Heart right ventricle (tissue), 16 donors: ENCODE data around the gene SHROOM3. TPM values are rescaled to one million over a fixed set of nuclear protein-coding genes. Genes with fewer than 3 reads are reported as not detected.
A peak's percentile ranks its signal among the peaks of the same experiment; 100 is the strongest.

Source experiments
- ATAC-seq, 8 donors: fragments of 200-7000 bp; cut with Tn5 transposase; one replicate each; pipeline ENCODE4 v1.9.1; 2020; ENCODE audit warnings: mild to moderate bottlenecking in 8 of 8, moderate library complexity in 8 of 8, moderate number of reproducible peaks in 1 of 8
- DNase-seq, 2 donors: peaks; one replicate each; pipeline ENCODE4 v3.0.0-alpha.2; 2020
- H3K27ac ChIP-seq, 10 donors: fragments of 200-600 bp; sonication (generic) in 2 of 10; one replicate each; pipeline versions ENCODE4 v1.5.0 to v1.8.0; 2020 to 2022; ENCODE audit warnings: mild to moderate bottlenecking in 3 of 10
- H3K27me3 ChIP-seq, 7 donors: fragments of 200-600 bp; one replicate each; pipeline ENCODE4 v1.8.0; 2021 to 2022; ENCODE audit warnings: mild to moderate bottlenecking in 2 of 7
- H3K36me3 ChIP-seq, 9 donors: fragments of 200-600 bp; sonication (generic) in 1 of 9; one replicate each; pipeline versions ENCODE4 v1.5.0 to v1.8.0; 2020 to 2022; ENCODE audit warnings: mild to moderate bottlenecking in 2 of 9
- H3K4me1 ChIP-seq, 9 donors: fragments of 200-600 bp; sonication (generic) in 1 of 9; one replicate each; pipeline versions ENCODE4 v1.5.0 to v1.8.0; 2020 to 2022; ENCODE audit warnings: mild to moderate bottlenecking in 4 of 9
- H3K4me3 ChIP-seq, 10 donors: fragments of 200-600 bp; sonication (generic) in 2 of 10; one replicate each; pipeline versions ENCODE4 v1.5.0 to v1.8.0; 2020 to 2022; ENCODE audit warnings: mild to moderate bottlenecking in 7 of 10, moderate library complexity in 2 of 10
- H3K9me3 ChIP-seq, 11 donors: fragments of 200-600 bp in 10 of 11; sonication (generic) in 2 of 11; one replicate each; pipeline versions ENCODE4 v1.5.0 to v1.8.0; 2013 to 2022; ENCODE audit warnings: mild to moderate bottlenecking in 2 of 11, control low read depth in 1 of 11, moderate library complexity in 1 of 11
- WGBS, 2 donors: extraction: QIAGEN DNeasy Blood & Tissue Kit; methylation state at CpG; one replicate each; pipeline ENCODE4 v1.1.7; 2013; ENCODE audit warnings: inconsistent platforms in 1 of 2; 5-methylcytosine and 5-hydroxymethylcytosine counted together
- intact Hi-C, 10 donors: fragments of 100-400 bp; cut with DNase I; formaldehyde crosslinking; loops; one replicate each; pipeline versions ENCODE4 v1.11.1 to v1.14.2; 2022
- polyA plus RNA-seq, 2 donors: library from polyadenylated mRNA; stranded (reverse); fragments of 200-250 nt; gene quantifications; one replicate each; pipeline ENCODE4 v1.2.3, GENCODE V29; 2013
- total RNA-seq, 10 donors: library from RNA; stranded (reverse); fragmentation: NEBNext Ultra II Directional in 3 of 10; extraction: Animal tissue kit (Norgen Biotek cat#: 25700) in 3 of 10; gene quantifications; one replicate each; pipeline versions ENCODE4 v1.2.1 to v1.2.4, GENCODE V29; 2021 to 2023
- TF ChIP-seq, protein P1 (sequence below), 9 donors: fragments of 200-600 bp; sonication (generic) in 2 of 9; IDR thresholded peaks; one replicate each; pipeline versions ENCODE4 v1.5.0 to v1.8.0; 2021 to 2022; ENCODE audit warnings: antibody characterized with exemption in 9 of 9, mild to moderate bottlenecking in 5 of 9, moderate library complexity in 1 of 9
- donor health status: Arrhythmogenic right ventricular cardiomyopathy.
- donor health status: ischemic (EF 13 %, LVEDD 7.1; RV severe dilation, severe dysfunction).
- donor health status: healthy with polysubstance abuse.
- donor health status: DM: no; HTN: yes; CAD: no.
- donor health status: DM: no; HTN: no; CAD: no.
- donor health status: ischemic (EF 25% LVEDD 6.9; RV normal size, moderate dysfunction).
- donor health status: ischemic (EF 25% LVEDD 5.7; RV mildly dilated, moderate dysfunction).
- donor health status: healthy.
- donor health status: DM: yes; HTN: yes; CAD: no.
- donor health status: Ischemic cardiomyopathy.
- donor health status: ischemic (EF 35%, LVEDD 5.7; RV mildly dilated, moderate dysfunction).
- donor health status: nonischemic (EF 11% LVEDD 7.7; RV severe dilation, severe dysfunction).
- donor health status: DM: yes; HTN: yes; CAD: no.
- donor health status: PGD.
- donor health status: ischemic (EF 29% LVEDD 5.4; RV normal size, mild dysfunction).
- donor health status: nonischemic (EF 23%, LVEDD 6.1; RV moderate dilation, normal function).

The SHROOM3 gene
- total and polyA plus RNA-seq, 12 donors: 1.7 to 33.3 (median 15.9) TPM

DNA sequence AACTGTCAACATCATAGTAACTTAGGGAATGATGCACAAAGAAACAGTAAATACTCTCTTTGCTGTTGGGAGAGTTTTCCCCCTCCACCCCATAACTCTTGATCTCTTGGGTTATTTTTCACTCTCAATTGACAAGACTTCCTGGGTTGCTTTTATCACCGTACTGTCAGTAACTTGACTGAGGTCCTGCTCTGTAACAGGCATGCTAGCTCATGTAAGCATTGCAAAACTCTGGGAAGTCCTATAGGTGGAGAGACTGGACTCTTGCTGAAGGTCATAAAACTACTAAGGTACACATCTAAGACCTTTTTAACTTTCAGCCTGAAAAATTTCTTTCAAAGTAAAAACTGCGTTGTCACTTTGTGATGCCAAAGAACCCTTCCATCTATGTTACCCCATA is 10.9 kb downstream of the SHROOM3 start:
- 95 to 100% methylated on average over 2 of the region's 2 CpGs for WGBS, 2 donors
- Histone ChIP-seq H3K4me3 (no peak overlapping the region), H3K4me1 (peaks cover 0 to 14% (median 5%) of the 10 kb centered on the region in 9 donors), H3K9me3 (no peaks in the 10 kb centered on the region), H3K27me3 (no peaks in the 10 kb centered on the region), H3K27ac (no peak overlapping the region), H3K36me3 (no peaks in the 10 kb centered on the region)
- TF ChIP-seq, protein P1, sequence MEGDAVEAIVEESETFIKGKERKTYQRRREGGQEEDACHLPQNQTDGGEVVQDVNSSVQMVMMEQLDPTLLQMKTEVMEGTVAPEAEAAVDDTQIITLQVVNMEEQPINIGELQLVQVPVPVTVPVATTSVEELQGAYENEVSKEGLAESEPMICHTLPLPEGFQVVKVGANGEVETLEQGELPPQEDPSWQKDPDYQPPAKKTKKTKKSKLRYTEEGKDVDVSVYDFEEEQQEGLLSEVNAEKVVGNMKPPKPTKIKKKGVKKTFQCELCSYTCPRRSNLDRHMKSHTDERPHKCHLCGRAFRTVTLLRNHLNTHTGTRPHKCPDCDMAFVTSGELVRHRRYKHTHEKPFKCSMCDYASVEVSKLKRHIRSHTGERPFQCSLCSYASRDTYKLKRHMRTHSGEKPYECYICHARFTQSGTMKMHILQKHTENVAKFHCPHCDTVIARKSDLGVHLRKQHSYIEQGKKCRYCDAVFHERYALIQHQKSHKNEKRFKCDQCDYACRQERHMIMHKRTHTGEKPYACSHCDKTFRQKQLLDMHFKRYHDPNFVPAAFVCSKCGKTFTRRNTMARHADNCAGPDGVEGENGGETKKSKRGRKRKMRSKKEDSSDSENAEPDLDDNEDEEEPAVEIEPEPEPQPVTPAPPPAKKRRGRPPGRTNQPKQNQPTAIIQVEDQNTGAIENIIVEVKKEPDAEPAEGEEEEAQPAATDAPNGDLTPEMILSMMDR (IDR thresholded peaks at IDR 0.05): no peak
- no peak for DNase-seq
- intact Hi-C loops: loop anchor here in 1 of 10 donors (5.0 kb wide), 1 partner anchor 41 kb away; no protein-coding TSS in a partner anchor
- no peak for ATAC-seq

DNA sequence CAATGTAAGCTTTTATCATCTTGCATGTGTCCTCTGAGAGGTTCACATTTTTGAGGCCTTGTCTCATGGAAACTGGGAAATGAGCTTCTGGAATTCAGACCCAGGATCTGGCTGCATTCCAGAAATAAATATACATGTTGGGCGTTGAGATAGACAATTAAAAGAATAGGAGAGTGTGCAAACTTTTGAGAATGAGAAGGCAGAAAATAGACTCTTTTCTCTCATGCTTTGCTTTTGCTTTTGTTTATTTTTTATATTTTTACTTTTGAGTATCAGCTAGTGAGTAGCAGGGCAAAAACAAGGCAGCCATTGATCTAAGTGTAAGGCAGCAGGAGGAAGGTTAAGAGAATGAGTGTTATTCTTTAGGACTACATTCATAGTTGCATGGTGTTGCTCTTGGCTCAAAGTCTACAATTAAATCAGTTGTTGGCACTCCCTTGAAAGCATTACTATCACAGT is 12.4 kb downstream of the SHROOM3 start:
- no peak for ATAC-seq
- Histone ChIP-seq H3K4me1 (peaks cover 0 to 14% (median 5%) of the 10 kb centered on the region in 9 donors), H3K4me3 (no peak overlapping the region), H3K27ac (no peak overlapping the region), H3K36me3 (no peaks in the 10 kb centered on the region), H3K27me3 (no peaks in the 10 kb centered on the region), H3K9me3 (no peaks in the 10 kb centered on the region)
- TF ChIP-seq, protein P1 (IDR thresholded peaks at IDR 0.05): no peak
- intact Hi-C loops: loop anchor here in 1 of 10 donors (5.0 kb wide), 1 partner anchor 40 kb away; no protein-coding TSS in a partner anchor
- 12 to 17% methylated on average over 1 of the region's 1 CpG for WGBS, 2 donors
- DNase-seq: no peak

DNA sequence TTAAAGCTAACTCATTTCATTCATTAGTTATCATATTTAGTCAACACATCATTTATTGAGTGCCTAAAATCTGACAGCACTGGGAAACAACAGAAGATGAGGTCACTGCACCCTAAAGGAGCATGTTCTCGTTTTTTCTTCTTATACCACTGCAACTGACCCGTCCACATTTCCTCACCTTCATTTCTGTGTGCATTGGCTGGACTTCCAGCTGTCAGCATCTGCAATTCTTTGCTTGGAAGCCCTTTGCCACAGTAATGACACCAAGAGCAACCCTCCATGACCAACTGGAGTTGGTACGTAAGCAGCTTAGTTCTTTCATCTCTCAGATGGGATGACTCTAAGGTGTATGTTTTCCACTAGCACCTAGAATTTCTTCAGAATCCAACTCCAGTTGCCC is 13.2 kb downstream of the SHROOM3 start:
- H3K4me1 ChIP-seq: peaks cover 0 to 14% (median 5%) of the 10 kb centered on the region in 9 donors
- no peak overlapping the region for H3K4me3 ChIP-seq
- H3K27ac ChIP-seq: no peak overlapping the region
- no peaks in the 10 kb centered on the region for H3K36me3 ChIP-seq
- TF ChIP-seq, protein P1 (IDR thresholded peaks at IDR 0.05): no peak
- intact Hi-C loops: loop anchor here in 1 of 10 donors (5.0 kb wide), 1 partner anchor 39 kb away; no protein-coding TSS in a partner anchor
- 69 to 74% methylated on average over 3 of the region's 3 CpGs for WGBS, 2 donors
- DNase-seq (no peak), ATAC-seq (no peak)
- no peaks in the 10 kb centered on the region for H3K9me3 ChIP-seq
- H3K27me3 ChIP-seq: no peaks in the 10 kb centered on the region

DNA sequence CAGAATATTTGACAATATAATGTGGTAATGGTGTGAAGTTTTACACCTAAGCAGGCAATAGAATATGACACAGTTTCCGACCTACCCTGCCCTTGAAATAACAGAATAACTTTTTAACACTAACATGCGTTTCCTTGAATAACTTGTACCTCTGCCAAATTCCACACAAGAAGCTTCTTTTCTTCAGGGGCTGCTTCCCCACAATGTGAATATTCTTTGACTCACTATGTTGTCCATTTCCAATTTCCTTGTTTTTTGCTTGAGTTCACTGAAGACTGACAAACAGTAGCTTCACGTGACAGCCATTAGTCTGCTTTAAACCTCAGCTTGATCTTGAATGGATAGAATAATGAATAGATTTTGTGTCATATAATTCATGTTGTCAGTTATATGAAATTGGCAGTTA is 14.3 kb downstream of the SHROOM3 start:
- H3K27ac ChIP-seq: peak overlapping the region in 4 of 10 donors; percentile 6 to 56 (median 29)
- H3K27me3 ChIP-seq: no peaks in the 10 kb centered on the region
- peaks cover 0 to 14% (median 5%) of the 10 kb centered on the region in 9 donors for H3K4me1 ChIP-seq
- 23 to 30% methylated on average over 3 of the region's 3 CpGs for WGBS, 2 donors
- ATAC-seq (no peak), DNase-seq (no peak)
- TF ChIP-seq, protein P1 (IDR thresholded peaks at IDR 0.05): no peak
- no peaks in the 10 kb centered on the region for H3K9me3 ChIP-seq
- H3K36me3 ChIP-seq: no peaks in the 10 kb centered on the region
- intact Hi-C loops: loop anchor here in 1 of 10 donors (5.0 kb wide), 1 partner anchor 38 kb away; no protein-coding TSS in a partner anchor
- no peak overlapping the region for H3K4me3 ChIP-seq
